GM18511 (cell line): ENCODE results near the gene TTLL11.
"Not testable (repeated sequence)": the region's sequence is repeated elsewhere in the genome, so short reads cannot be mapped to it uniquely, and the experiment has no call there.

Experiments used
- ATAC-seq: cut with Tn5 transposase; IDR thresholded peaks from one replicate; pipeline ENCODE4 v1.9.1; 2021; ENCODE audit warnings: mild to moderate bottlenecking, moderate library complexity; ENCODE audit not compliant: unreplicated experiment

Gene TTLL11

GRCh38 chr9:122011818-122012498 is 81.2 kb downstream of the TTLL11 start:
- no peak for ATAC-seq

GRCh38 chr9:122008559-122008958 is 84.5 kb downstream of the TTLL11 start:
- no peak for ATAC-seq

GRCh38 chr9:122007837-122008236 is 85.3 kb downstream of the TTLL11 start:
- no peak for ATAC-seq

- ATAC-seq, result no peak
These were observed 87.5 kb downstream of the TTLL11 start for GRCh38 chr9:122005597-122005996.

- no peak for ATAC-seq
These were observed 88.5 kb downstream of the TTLL11 start for GRCh38 chr9:122004589-122004988.

- no peak for ATAC-seq
These were observed 91.5 kb downstream of the TTLL11 start for GRCh38 chr9:122001491-122002201.

- not testable (repeated sequence) for ATAC-seq
These were observed 92.6 kb downstream of the TTLL11 start for GRCh38 chr9:122000526-122000925.

GRCh38 chr9:121999556-121999955 is 93.6 kb downstream of the TTLL11 start:
- ATAC-seq, result no peak

GRCh38 chr9:121998513-121999049 is 94.5 kb downstream of the TTLL11 start:
- ATAC-seq, result no peak

GRCh38 chr9:121997791-121998190 is 95.3 kb downstream of the TTLL11 start:
- no peak for ATAC-seq

- ATAC-seq, result no peak
These were observed 96.3 kb downstream of the TTLL11 start for GRCh38 chr9:121996783-121997182.

- ATAC-seq, result no peak
These were observed 97.1 kb downstream of the TTLL11 start for GRCh38 chr9:121995997-121996396.

- ATAC-seq, result no peak
These were observed 100.4 kb downstream of the TTLL11 start for GRCh38 chr9:121992571-121993212.

GRCh38 chr9:121991307-121991661 is 101.8 kb downstream of the TTLL11 start:
- ATAC-seq, result no peak

- ATAC-seq, result no peak
These were observed 102.4 kb downstream of the TTLL11 start for GRCh38 chr9:121990600-121991306.

- ATAC-seq, result no peak
These were observed 104.1 kb downstream of the TTLL11 start for GRCh38 chr9:121989010-121989409.

- ATAC-seq, result no peak
These were observed 105.8 kb downstream of the TTLL11 start for GRCh38 chr9:121987314-121987713.

- no peak for ATAC-seq
These were observed 107.2 kb downstream of the TTLL11 start for GRCh38 chr9:121985792-121986494.

- ATAC-seq, result no peak
These were observed 108.2 kb downstream of the TTLL11 start for GRCh38 chr9:121984726-121985402.

- no peak for ATAC-seq
These were observed 109.4 kb downstream of the TTLL11 start for GRCh38 chr9:121983736-121984135.
